K562 (cell line): ENCODE results near the gene TXLNA. TPM values are rescaled to one million over a fixed set of nuclear protein-coding genes. Genes with fewer than 3 reads are reported as not detected.

Source experiments
- BDP1 ChIP-seq: IDR thresholded peaks from 3 replicates; pipeline ENCODE4 v1.6.1; 2011; ENCODE audit not compliant: insufficient read length, insufficient read depth
- ETV1 ChIP-seq: fragments of 450-650 bp; conservative IDR thresholded peaks from 2 replicates; pipeline ENCODE4 v1.6.1; 2016; ENCODE audit warnings: missing genetic modification characterization, control low read depth, low read depth, missing compliant biosample characterization
- HDAC6 ChIP-seq: IDR thresholded peaks from 2 replicates; pipeline ENCODE4 v1.6.1; 2012; ENCODE audit warnings: low read depth, mild to moderate bottlenecking, control low read depth, inconsistent platforms, low read length, moderate library complexity
- KDM1A ChIP-seq, 2 experiments: fragments of 450-650 bp; IDR thresholded peaks; 2 replicates each; pipeline ENCODE4 v1.6.1; 2016; ENCODE audit warnings: mild to moderate bottlenecking in 2 of 2
- NFE2L1 ChIP-seq: fragments of 450-650 bp; IDR thresholded peaks from 2 replicates; pipeline ENCODE4 v1.6.1; 2016; ENCODE audit warnings: missing genetic modification characterization, low read depth, mild to moderate bottlenecking, missing compliant biosample characterization, moderate library complexity, borderline replicate concordance
- NR3C1 ChIP-seq: sonication (generic); formaldehyde crosslinking; IDR thresholded peaks from 2 replicates; pipeline ENCODE4 v1.8.1; 2022; ENCODE audit warnings: missing genetic modification reagents
- OTX1 ChIP-seq: fragments of 450-650 bp; formaldehyde crosslinking; IDR thresholded peaks from 2 replicates; pipeline ENCODE4 v1.4.0; 2022; ENCODE audit warnings: mild to moderate bottlenecking
- RFX7 ChIP-seq: fragments of 250-450 bp; sonication (Bioruptor Pico); IDR thresholded peaks from 2 replicates; pipeline ENCODE4 v1.5.1; 2021; ENCODE audit warnings: mild to moderate bottlenecking
- SIN3B ChIP-seq: fragments of 450-650 bp; IDR thresholded peaks from 2 replicates; pipeline ENCODE4 v1.6.1; 2017; ENCODE audit warnings: low read depth, mild to moderate bottlenecking, moderate library complexity
- SNRNP70 ChIP-seq: fragments of 200-400 bp; formaldehyde crosslinking; optimal IDR thresholded peaks from 2 replicates; pipeline ENCODE3; 2017; ENCODE audit warnings: low read depth, low read length
- SRF ChIP-seq, 2 experiments: fragments of 250-450, 450-650 bp in 1 of 2; sonication (Bioruptor Pico) in 1 of 2; sonication (generic) in 1 of 2; formaldehyde crosslinking; IDR thresholded peaks; 2 replicates each; pipeline versions ENCODE4 v1.5.0 to v1.5.1; 2020 to 2022; ENCODE audit warnings: mild to moderate bottlenecking in 1 of 2, missing genetic modification reagents in 1 of 2
- TCFL5 ChIP-seq: fragments of 250-450 bp; sonication (Bioruptor Pico); conservative IDR thresholded peaks from 2 replicates; pipeline ENCODE4 v1.6.1; 2021; ENCODE audit warnings: mild to moderate bottlenecking, moderate library complexity, matching md5 sums
- TOE1 ChIP-seq, 2 experiments: fragments of 450-650 bp in 1 of 2; sonication (generic) in 1 of 2; formaldehyde crosslinking in 1 of 2; IDR thresholded peaks; 2 replicates each; pipeline versions ENCODE4 v1.7.1 to v1.8.0; 2016 to 2022; ENCODE audit warnings: borderline replicate concordance in 2 of 2, mild to moderate bottlenecking in 2 of 2, antibody characterized with exemption in 1 of 2, inconsistent platforms in 1 of 2, low read depth in 1 of 2, missing genetic modification reagents in 1 of 2, moderate library complexity in 1 of 2
- ZFP1 ChIP-seq: fragments of 450-650 bp; formaldehyde crosslinking; IDR thresholded peaks from 2 replicates; pipeline ENCODE4 v1.4.0; 2020; ENCODE audit warnings: mild to moderate bottlenecking, mixed read lengths
- ZNF140 ChIP-seq: fragments of 250-450 bp; sonication (Bioruptor Pico); IDR thresholded peaks from 2 replicates; pipeline ENCODE4 v1.8.0; 2021; ENCODE audit warnings: moderate library complexity, mild to moderate bottlenecking, inconsistent platforms
- polyA plus RNA-seq, 8 experiments: library from polyadenylated mRNA; depleted of rRNA in 4 of 8; stranded (reverse) in 5 of 8; unstranded in 3 of 8; fragments of >200 nt; fragmentation: Nextera tagmentation in 2 of 8; fragmentation: Illumina TruSeq in 1 of 8; extraction: Ambion mirVana in 2 of 8; extraction: Trizol in 1 of 8; gene quantifications; 2 replicates each; pipeline versions ENCODE4 v1.2.1 to v1.2.3, GENCODE V29; 2011 to 2014; ENCODE audit warnings: inconsistent platforms in 1 of 8, missing spikeins in 1 of 8
- total RNA-seq, 7 experiments: library from RNA; depleted of rRNA in 6 of 7; stranded (reverse); fragments of >200 nt in 6 of 7; fragmentation: Illumina TruSeq in 2 of 7; extraction: Trizol in 2 of 7; gene quantifications; 2 replicates each; pipeline versions ENCODE4 v1.2.1 to v1.2.3, GENCODE V29; 2011 to 2021; ENCODE audit warnings: low replicate concordance in 1 of 7
- TF ChIP-seq, protein P1 (sequence below): fragments of 250-450 bp; sonication (Bioruptor Pico); IDR thresholded peaks from 2 replicates; pipeline ENCODE4 v1.4.0; 2020; ENCODE audit warnings: mild to moderate bottlenecking, moderate library complexity, borderline replicate concordance
- TF ChIP-seq, protein P2 (sequence below): fragments of 450-650 bp; IDR thresholded peaks from 2 replicates; pipeline ENCODE4 v1.6.1; 2016
- TF ChIP-seq, protein P3 (sequence below), 2 experiments: fragments of 450-650 bp in 1 of 2; sonication (generic) in 1 of 2; formaldehyde crosslinking; conservative IDR thresholded peaks; 2 replicates each; pipeline versions ENCODE4 v1.4.0 to v1.8.1; 2020 to 2022; ENCODE audit warnings: mild to moderate bottlenecking in 1 of 2, missing genetic modification reagents in 1 of 2
- TF ChIP-seq, protein P4 (sequence below): fragments of 250-450 bp; sonication (Bioruptor Pico); IDR thresholded peaks from 2 replicates; pipeline ENCODE4 v1.8.0; 2022; ENCODE audit warnings: inconsistent platforms, mild to moderate bottlenecking, moderate library complexity, borderline replicate concordance
- TF ChIP-seq, protein P5 (sequence below): IDR thresholded peaks from 3 replicates; pipeline ENCODE4 v1.6.1; 2011; ENCODE audit warnings: borderline replicate concordance, mild to moderate bottlenecking; ENCODE audit not compliant: insufficient read length, insufficient read depth

Gene TXLNA
- total and polyA plus RNA-seq, 9 of the 15 experiments (the other 6 are each of a cell fraction or from before 2014, with no cell fraction given) = 9.2 to 54.5 (median 39.3) TPM

DNA sequence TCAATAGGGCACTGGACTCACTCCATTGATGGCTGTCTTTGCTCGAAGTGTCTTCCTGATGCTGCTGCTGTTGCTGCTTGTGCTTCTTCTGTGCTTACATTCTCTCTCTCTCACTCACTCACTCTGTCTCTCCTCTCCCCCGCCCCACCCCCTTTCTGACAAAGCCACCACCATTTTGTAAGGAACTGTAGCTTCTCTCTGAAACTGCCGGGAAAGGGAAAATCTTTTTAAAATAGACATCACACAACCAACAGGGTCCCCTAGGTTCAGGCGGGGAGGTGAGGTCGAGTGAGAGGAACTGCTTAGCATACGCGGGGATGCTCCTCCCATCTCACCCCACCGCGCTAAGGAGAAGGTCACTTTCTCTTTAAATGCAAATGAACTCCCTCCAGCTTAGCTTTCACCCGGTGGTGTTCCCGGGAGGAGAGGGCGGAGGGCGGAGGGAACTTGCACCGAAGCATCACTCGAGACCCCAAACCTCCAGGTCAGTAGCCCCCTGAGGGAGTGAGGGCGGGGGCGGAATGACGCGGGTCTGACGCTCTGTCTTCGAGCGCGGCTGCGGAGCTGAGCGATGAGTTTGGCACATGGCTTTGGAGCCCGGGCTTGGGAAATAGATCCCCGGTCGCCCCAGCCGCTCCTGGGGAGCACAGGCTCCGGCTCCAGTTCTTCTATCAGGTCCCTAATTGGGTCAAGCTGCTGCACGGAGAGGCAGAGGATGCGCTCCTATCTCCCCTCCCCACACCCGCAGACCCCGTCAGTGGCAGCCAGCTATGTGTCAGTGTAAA is 20.9 kb downstream of the TXLNA start, which contains the start of gene CCDC28B (continued):
- TF ChIP-seq SRF (CRISPR knock-in tag; IDR thresholded peaks at IDR 0.05) = no peak; a peak in 1 of 4 replicates
- no peak for TF ChIP-seq ETV1
- no peak for TF ChIP-seq SIN3B
- no peak for TF ChIP-seq TCFL5 (CRISPR knock-in tag)
- TF ChIP-seq KDM1A (IDR thresholded peaks at IDR 0.05) = peak in 1 of 2 experiments; percentile 66; a peak in 2 of 4 replicates
- TF ChIP-seq, protein P1, sequence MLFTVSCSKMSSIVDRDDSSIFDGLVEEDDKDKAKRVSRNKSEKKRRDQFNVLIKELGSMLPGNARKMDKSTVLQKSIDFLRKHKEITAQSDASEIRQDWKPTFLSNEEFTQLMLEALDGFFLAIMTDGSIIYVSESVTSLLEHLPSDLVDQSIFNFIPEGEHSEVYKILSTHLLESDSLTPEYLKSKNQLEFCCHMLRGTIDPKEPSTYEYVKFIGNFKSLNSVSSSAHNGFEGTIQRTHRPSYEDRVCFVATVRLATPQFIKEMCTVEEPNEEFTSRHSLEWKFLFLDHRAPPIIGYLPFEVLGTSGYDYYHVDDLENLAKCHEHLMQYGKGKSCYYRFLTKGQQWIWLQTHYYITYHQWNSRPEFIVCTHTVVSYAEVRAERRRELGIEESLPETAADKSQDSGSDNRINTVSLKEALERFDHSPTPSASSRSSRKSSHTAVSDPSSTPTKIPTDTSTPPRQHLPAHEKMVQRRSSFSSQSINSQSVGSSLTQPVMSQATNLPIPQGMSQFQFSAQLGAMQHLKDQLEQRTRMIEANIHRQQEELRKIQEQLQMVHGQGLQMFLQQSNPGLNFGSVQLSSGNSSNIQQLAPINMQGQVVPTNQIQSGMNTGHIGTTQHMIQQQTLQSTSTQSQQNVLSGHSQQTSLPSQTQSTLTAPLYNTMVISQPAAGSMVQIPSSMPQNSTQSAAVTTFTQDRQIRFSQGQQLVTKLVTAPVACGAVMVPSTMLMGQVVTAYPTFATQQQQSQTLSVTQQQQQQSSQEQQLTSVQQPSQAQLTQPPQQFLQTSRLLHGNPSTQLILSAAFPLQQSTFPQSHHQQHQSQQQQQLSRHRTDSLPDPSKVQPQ (CRISPR knock-in tag) = no peak
- TF ChIP-seq, protein P2, sequence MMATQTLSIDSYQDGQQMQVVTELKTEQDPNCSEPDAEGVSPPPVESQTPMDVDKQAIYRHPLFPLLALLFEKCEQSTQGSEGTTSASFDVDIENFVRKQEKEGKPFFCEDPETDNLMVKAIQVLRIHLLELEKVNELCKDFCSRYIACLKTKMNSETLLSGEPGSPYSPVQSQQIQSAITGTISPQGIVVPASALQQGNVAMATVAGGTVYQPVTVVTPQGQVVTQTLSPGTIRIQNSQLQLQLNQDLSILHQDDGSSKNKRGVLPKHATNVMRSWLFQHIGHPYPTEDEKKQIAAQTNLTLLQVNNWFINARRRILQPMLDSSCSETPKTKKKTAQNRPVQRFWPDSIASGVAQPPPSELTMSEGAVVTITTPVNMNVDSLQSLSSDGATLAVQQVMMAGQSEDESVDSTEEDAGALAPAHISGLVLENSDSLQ = peak; percentile 34; the same call in 1 of the 2 replicates
- TF ChIP-seq TOE1 (IDR thresholded peaks at IDR 0.05; ENCODE audit: borderline replicate concordance) = peak; percentile 76; the same call in 1 of the 2 replicates
- TF ChIP-seq TOE1 (CRISPR knock-in tag; IDR thresholded peaks at IDR 0.05; ENCODE audit: borderline replicate concordance, low read depth) = no peak
- no peak for TF ChIP-seq HDAC6
- no peak for TF ChIP-seq RFX7 (CRISPR knock-in tag)
- no peak for TF ChIP-seq ZFP1 (CRISPR knock-in tag)
- TF ChIP-seq NFE2L1 (tag) = no peak
- no peak for TF ChIP-seq NR3C1 (CRISPR knock-in tag)
- TF ChIP-seq, protein P3, sequence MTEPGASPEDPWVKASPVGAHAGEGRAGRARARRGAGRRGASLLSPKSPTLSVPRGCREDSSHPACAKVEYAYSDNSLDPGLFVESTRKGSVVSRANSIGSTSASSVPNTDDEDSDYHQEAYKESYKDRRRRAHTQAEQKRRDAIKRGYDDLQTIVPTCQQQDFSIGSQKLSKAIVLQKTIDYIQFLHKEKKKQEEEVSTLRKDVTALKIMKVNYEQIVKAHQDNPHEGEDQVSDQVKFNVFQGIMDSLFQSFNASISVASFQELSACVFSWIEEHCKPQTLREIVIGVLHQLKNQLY (CRISPR knock-in tag; conservative IDR thresholded peaks at IDR 0.05) = no peak
- TF ChIP-seq, protein P4, sequence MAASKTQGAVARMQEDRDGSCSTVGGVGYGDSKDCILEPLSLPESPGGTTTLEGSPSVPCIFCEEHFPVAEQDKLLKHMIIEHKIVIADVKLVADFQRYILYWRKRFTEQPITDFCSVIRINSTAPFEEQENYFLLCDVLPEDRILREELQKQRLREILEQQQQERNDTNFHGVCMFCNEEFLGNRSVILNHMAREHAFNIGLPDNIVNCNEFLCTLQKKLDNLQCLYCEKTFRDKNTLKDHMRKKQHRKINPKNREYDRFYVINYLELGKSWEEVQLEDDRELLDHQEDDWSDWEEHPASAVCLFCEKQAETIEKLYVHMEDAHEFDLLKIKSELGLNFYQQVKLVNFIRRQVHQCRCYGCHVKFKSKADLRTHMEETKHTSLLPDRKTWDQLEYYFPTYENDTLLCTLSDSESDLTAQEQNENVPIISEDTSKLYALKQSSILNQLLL (CRISPR knock-in tag) = no peak
- no peak for TF ChIP-seq SNRNP70
- no peak for TF ChIP-seq BDP1
- TF ChIP-seq, protein P5, sequence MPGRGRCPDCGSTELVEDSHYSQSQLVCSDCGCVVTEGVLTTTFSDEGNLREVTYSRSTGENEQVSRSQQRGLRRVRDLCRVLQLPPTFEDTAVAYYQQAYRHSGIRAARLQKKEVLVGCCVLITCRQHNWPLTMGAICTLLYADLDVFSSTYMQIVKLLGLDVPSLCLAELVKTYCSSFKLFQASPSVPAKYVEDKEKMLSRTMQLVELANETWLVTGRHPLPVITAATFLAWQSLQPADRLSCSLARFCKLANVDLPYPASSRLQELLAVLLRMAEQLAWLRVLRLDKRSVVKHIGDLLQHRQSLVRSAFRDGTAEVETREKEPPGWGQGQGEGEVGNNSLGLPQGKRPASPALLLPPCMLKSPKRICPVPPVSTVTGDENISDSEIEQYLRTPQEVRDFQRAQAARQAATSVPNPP = no peak
- no peak for TF ChIP-seq ZNF140 (CRISPR knock-in tag)
- TF ChIP-seq OTX1 (CRISPR knock-in tag) = 0 out of 2 replicates have a peak, but pooled peaks have one; percentile 39
